Endothelial cell of umbilical vein (primary cell): ENCODE measurements around the gene PGAM4. TPM values are rescaled to one million over a fixed set of nuclear protein-coding genes. Genes with fewer than 3 reads are reported as not detected.

Source experiments
- BruUV-seq: library from RNA; stranded (reverse); fragments of 400-500 nt; replicated peaks from 2 replicates; lab custom pipeline; 2021; lab: Mats Ljungman, UMichigan
- CTCF ChIA-PET: fragments of 300-600, 350-600 bp; sonication (Branson Sonifier 250); formaldehyde crosslinking; loops from one replicate; lab custom pipeline; 2021; ENCODE audit warnings: antibody characterized with exemption, inconsistent platforms; lab: Charles Lee
- POLR2A ChIA-PET: fragments of 300-600, 350-600 bp; sonication (Branson Sonifier 250); formaldehyde crosslinking; loops from one replicate; lab custom pipeline; 2021; ENCODE audit warnings: antibody characterized with exemption, inconsistent platforms; lab: Charles Lee
- DNase-seq: peaks from one replicate; pipeline ENCODE4 v3.0.0-alpha.2; 2011; ENCODE audit warnings: low read depth, low spot score
- FAIRE-seq: peaks from 2 replicates; lab custom pipeline; 2011; peaks lifted over from hg19 to GRCh38; lab: Jason Lieb, UNC
- H2AFZ ChIP-seq: 2 replicates; pipeline ENCODE4 v1.6.0; 2012; ENCODE audit warnings: low read depth, low read length, control low read depth, inconsistent platforms
- H3K27ac ChIP-seq: 2 replicates; pipeline ENCODE4 v1.5.1; 2011; ENCODE audit warnings: low read depth, mild to moderate bottlenecking, control low read depth, low read length, moderate library complexity; ENCODE audit not compliant: insufficient read depth
- H3K27me3 ChIP-seq, 2 experiments: 2 replicates each; pipeline versions ENCODE4 v1.6.0 to v1.6.1; 2011; ENCODE audit warnings: low read length in 2 of 2, mixed read lengths in 1 of 2; ENCODE audit not compliant: control insufficient read depth in 2 of 2, insufficient read depth in 2 of 2
- H3K36me3 ChIP-seq, 2 experiments: 2 replicates in 1 of 2; 3 replicates in 1 of 2; pipeline ENCODE4 v1.5.1; 2011; ENCODE audit warnings: low read length in 2 of 2, mild to moderate bottlenecking in 1 of 2, moderate library complexity in 1 of 2; ENCODE audit not compliant: control insufficient read depth in 2 of 2, insufficient read depth in 2 of 2; ENCODE audit errors: extremely low read depth in 1 of 2
- H3K4me1 ChIP-seq: 3 replicates; pipeline ENCODE4 v1.5.1; 2011; ENCODE audit warnings: mild to moderate bottlenecking, low read length; ENCODE audit not compliant: control insufficient read depth, insufficient read depth; ENCODE audit errors: extremely low read depth
- H3K4me2 ChIP-seq: 2 replicates; pipeline ENCODE4 v1.6.1; 2011; ENCODE audit warnings: low read length, control low read depth, mixed read lengths; ENCODE audit not compliant: insufficient read depth
- H3K4me3 ChIP-seq, 3 experiments: fragments of 200-600 bp in 1 of 3; sonication (generic), shearing (Covaris generic) in 1 of 3; replicated peaks in 1 of 3; 2 replicates each; pipeline ENCODE4 v1.5.1; 2011 to 2016; ENCODE audit warnings: control low read depth in 3 of 3, low read length in 3 of 3, mild to moderate bottlenecking in 2 of 3, inconsistent platforms in 1 of 3, low read depth in 1 of 3, moderate library complexity in 1 of 3; ENCODE audit not compliant: insufficient read depth in 1 of 3
- H3K79me2 ChIP-seq: 2 replicates; pipeline ENCODE4 v1.6.0; 2012; ENCODE audit warnings: low read length, inconsistent platforms; ENCODE audit not compliant: control insufficient read depth, insufficient read depth
- H3K9ac ChIP-seq: replicated peaks from 2 replicates; pipeline ENCODE3; 2011; ENCODE audit warnings: low read length, control low read depth; ENCODE audit not compliant: insufficient read depth; ENCODE audit errors: extremely low read depth
- H3K9me1 ChIP-seq: replicated peaks from 3 replicates; pipeline ENCODE4 v1.6.0; 2011; ENCODE audit warnings: mild to moderate bottlenecking, low read length; ENCODE audit not compliant: control insufficient read depth, insufficient read depth; ENCODE audit errors: extremely low read depth
- H3K9me3 ChIP-seq: replicated peaks from 2 replicates; pipeline ENCODE4 v1.5.1; 2012; ENCODE audit warnings: low read length, inconsistent platforms; ENCODE audit not compliant: control insufficient read depth, insufficient read depth
- H4K20me1 ChIP-seq: replicated peaks from 2 replicates; pipeline ENCODE3; 2011; ENCODE audit warnings: mild to moderate bottlenecking, low read length; ENCODE audit not compliant: control insufficient read depth, insufficient read depth; ENCODE audit errors: extremely low read depth
- EZH2 ChIP-seq: IDR thresholded peaks from 2 replicates; pipeline ENCODE4 v1.6.1; 2012; ENCODE audit warnings: borderline replicate concordance, low read depth, mild to moderate bottlenecking, moderate library complexity, low read length, inconsistent platforms; ENCODE audit not compliant: severe bottlenecking
- FOS ChIP-seq: IDR thresholded peaks from 2 replicates; pipeline ENCODE4 v1.6.1; 2011; ENCODE audit warnings: mild to moderate bottlenecking, low read length, moderate library complexity, borderline replicate concordance; ENCODE audit not compliant: insufficient read depth
- GATA2 ChIP-seq: IDR thresholded peaks from 2 replicates; pipeline ENCODE4 v1.7.0; 2011; ENCODE audit warnings: low read depth, mild to moderate bottlenecking, moderate library complexity, mixed read lengths, low read length; ENCODE audit not compliant: insufficient read length, insufficient read depth
- JUN ChIP-seq: IDR thresholded peaks from 2 replicates; pipeline ENCODE4 v1.6.1; 2011; ENCODE audit warnings: borderline replicate concordance, low read depth; ENCODE audit not compliant: insufficient read length, insufficient read depth
- MYC ChIP-seq: IDR thresholded peaks from one replicate; pipeline ENCODE4 v1.6.1; 2011; ENCODE audit warnings: mild to moderate bottlenecking, low read depth, low read length
- POLR2A ChIP-seq: IDR thresholded peaks from 2 replicates; pipeline ENCODE4 v1.6.1; 2012; ENCODE audit warnings: low read depth, mild to moderate bottlenecking, control low read depth, low read length
- POLR2AphosphoS5 ChIP-seq: IDR thresholded peaks from 2 replicates; pipeline ENCODE4 v1.6.1; 2012; ENCODE audit warnings: low read depth, mild to moderate bottlenecking, control low read depth, low read length, moderate library complexity; ENCODE audit not compliant: insufficient read depth
- dilution Hi-C: fragments of 300-500 bp; cut with MboI; formaldehyde crosslinking; loops from one replicate; pipeline ENCODE4 v1.15.0; 2019; ENCODE audit warnings: low sequenced_read_pairs; ENCODE audit not compliant: extremely low pct_ligation_motif_present
- intact Hi-C: fragments of 100-400 bp; cut with micrococcal nuclease; formaldehyde crosslinking; loops from one replicate; pipeline ENCODE4 v1.10.0; 2022
- polyA plus RNA-seq, 4 experiments: library from polyadenylated mRNA; depleted of rRNA in 3 of 4; stranded (reverse) in 3 of 4; unstranded in 1 of 4; fragments of >200 nt; gene quantifications; 2 replicates each; pipeline versions ENCODE4 v1.2.1 to v1.2.3, GENCODE V29; 2011 to 2012; ENCODE audit warnings: missing spikeins in 1 of 4
- total RNA-seq: library from RNA; stranded (reverse); gene quantifications from 2 replicates; pipeline ENCODE4 v1.2.3, GENCODE V29; 2021
- TF ChIP-seq, protein P1 (sequence below): IDR thresholded peaks from 2 replicates; pipeline ENCODE4 v1.6.1; 2011; ENCODE audit not compliant: insufficient read depth, insufficient read length
- TF ChIP-seq, protein P2 (sequence below), 2 donors: IDR thresholded peaks; 1 replicate in 1 of 2; 2 replicates in 1 of 2; pipeline ENCODE4 v1.5.1; 2011; ENCODE audit warnings: low read length in 2 of 2, mild to moderate bottlenecking in 2 of 2, moderate library complexity in 2 of 2, control low read depth in 1 of 2, inconsistent platforms in 1 of 2, low read depth in 1 of 2; ENCODE audit not compliant: insufficient read depth in 1 of 2; ENCODE audit errors: extremely low read depth in 1 of 2

The PGAM4 gene
- total and polyA plus RNA-seq, 2 donors (not counting 3 experiments of a cell fraction or from before 2014, with no cell fraction given), result 0.12 TPM; not detected in 1

DNA sequence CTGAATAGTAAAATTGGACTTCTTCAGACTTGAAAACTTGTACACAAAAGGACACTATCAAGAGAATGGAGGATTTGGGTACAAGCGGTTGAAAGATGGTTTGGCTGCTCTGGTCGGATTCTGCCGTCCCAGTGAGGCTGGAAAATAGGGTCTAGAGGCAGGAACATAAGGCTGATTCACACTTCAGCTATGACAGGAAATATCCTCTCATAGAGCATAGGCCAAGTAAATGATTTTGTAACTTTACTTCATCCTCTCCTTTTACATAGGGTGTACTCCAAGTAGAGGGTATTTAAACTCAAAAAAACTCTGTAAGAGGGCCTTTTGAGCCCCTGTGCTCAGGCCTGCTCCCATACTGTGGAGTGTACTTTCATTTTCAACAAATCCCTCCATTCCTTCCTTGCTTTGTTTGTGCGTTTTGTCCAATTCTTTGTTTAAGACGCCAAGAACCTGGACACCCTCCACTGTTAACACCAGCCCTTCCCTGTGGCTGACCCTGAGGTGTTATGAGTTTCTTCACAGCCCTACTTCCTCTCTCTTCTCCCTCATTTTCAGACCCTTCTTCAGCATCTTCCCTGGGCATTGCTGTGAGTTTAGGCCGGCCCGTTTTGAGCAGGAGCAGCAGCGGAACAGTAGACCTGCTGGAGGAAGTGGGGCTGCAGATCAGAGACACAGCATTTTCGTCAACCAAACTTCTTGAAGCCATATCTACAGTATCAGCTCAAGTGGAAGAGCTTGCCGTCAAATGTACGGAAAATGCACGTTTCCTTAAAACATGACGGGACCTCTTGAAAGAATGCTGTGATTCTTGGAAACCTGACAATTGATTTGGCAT is 7.2 kb downstream of the PGAM4 start:
- TSS peak; percentile 76 for BruUV-seq
- Histone ChIP-seq H3K4me1 (peaks cover 19% of the 10 kb centered on the region), H3K9me1 (no peaks in the 10 kb centered on the region), H2AFZ (peak overlapping the region; percentile 62), H3K4me3 (peak overlapping the region in 1 of 3 experiments; percentile 11), H3K36me3 (no peaks in the 10 kb centered on the region), H3K27me3 (no peaks in the 10 kb centered on the region), H4K20me1 (no peaks in the 10 kb centered on the region), H3K4me2 (peak overlapping the region; percentile 76), H3K9me3 (no peaks in the 10 kb centered on the region), H3K27ac (peak overlapping the region; percentile 78), H3K79me2 (no peaks in the 10 kb centered on the region), H3K9ac (peak overlapping the region; percentile 65)
- FAIRE-seq (peak; percentile 80), DNase-seq (peak; percentile 52)
- ChIA-PET POLR2A (interaction anchor here (0.6 kb wide), 1 partner anchor 63 kb away, joined by 3 read pairs; the partner anchor contains the start of gene COX7B), CTCF (interaction anchor here (2.2 kb wide), 1 partner anchor 9 kb away, joined by 6 read pairs; no protein-coding TSS in a partner anchor)
- intact Hi-C loops, result loop anchor here (5.0 kb wide), 1 partner anchor 520 kb away; no protein-coding TSS in a partner anchor
- TF ChIP-seq JUN, result no peak
- TF ChIP-seq FOS, result peak; percentile 13
- dilution Hi-C loops, result no loop called here

DNA sequence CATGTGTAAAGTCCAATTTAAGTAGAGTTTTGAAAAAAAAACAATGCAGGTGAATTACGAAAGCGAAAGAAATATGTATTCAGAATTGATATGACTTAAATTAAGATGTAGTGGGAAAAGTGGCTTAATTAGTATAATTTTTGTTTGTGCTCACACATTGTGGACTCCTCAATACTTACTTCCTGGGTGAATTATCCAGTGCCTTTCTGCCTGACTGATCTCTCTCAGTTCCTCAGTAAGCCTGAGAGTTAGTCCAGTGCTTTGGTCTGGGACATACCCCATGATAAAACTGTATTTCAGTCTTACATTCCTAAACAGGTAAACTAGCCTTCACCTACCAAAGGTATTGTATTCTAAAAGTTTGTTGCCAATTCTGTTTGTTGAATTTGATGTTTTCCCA is 8.4 kb downstream of the PGAM4 start:
- POLR2A ChIA-PET, result no interaction called here
- H3K27ac ChIP-seq, result no peak overlapping the region
- dilution Hi-C loops (no loop called here), intact Hi-C loops (loop anchor here (5.0 kb wide), 1 partner anchor 519 kb away; no protein-coding TSS in a partner anchor)
- no peaks in the 10 kb centered on the region for H3K27me3 ChIP-seq
- H3K79me2 ChIP-seq, result no peaks in the 10 kb centered on the region
- H4K20me1 ChIP-seq, result no peaks in the 10 kb centered on the region
- no peak for TF ChIP-seq JUN
- no peak for TF ChIP-seq FOS
- no peak for TF ChIP-seq EZH2
- no peak for TF ChIP-seq POLR2AphosphoS5
- no peak for TF ChIP-seq GATA2
- TF ChIP-seq MYC, result no peak
- TF ChIP-seq POLR2A, result no peak
- TF ChIP-seq, protein P1, sequence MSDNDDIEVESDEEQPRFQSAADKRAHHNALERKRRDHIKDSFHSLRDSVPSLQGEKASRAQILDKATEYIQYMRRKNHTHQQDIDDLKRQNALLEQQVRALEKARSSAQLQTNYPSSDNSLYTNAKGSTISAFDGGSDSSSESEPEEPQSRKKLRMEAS, result no peak
- TF ChIP-seq, protein P2, sequence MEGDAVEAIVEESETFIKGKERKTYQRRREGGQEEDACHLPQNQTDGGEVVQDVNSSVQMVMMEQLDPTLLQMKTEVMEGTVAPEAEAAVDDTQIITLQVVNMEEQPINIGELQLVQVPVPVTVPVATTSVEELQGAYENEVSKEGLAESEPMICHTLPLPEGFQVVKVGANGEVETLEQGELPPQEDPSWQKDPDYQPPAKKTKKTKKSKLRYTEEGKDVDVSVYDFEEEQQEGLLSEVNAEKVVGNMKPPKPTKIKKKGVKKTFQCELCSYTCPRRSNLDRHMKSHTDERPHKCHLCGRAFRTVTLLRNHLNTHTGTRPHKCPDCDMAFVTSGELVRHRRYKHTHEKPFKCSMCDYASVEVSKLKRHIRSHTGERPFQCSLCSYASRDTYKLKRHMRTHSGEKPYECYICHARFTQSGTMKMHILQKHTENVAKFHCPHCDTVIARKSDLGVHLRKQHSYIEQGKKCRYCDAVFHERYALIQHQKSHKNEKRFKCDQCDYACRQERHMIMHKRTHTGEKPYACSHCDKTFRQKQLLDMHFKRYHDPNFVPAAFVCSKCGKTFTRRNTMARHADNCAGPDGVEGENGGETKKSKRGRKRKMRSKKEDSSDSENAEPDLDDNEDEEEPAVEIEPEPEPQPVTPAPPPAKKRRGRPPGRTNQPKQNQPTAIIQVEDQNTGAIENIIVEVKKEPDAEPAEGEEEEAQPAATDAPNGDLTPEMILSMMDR (IDR thresholded peaks at IDR 0.05; ENCODE audit: extremely low read depth in 1 of 2, insufficient read depth in 1 of 2, low read depth in 1 of 2, low read length in 2 of 2), result no peak
- no peak overlapping the region for H3K4me3 ChIP-seq
- H3K4me2 ChIP-seq, result no peak overlapping the region
- no peaks in the 10 kb centered on the region for H3K36me3 ChIP-seq
- H3K9me3 ChIP-seq, result no peaks in the 10 kb centered on the region
- H3K9ac ChIP-seq, result no peak overlapping the region
- no TSS peak for BruUV-seq
- no peak overlapping the region for H2AFZ ChIP-seq
- H3K9me1 ChIP-seq, result no peaks in the 10 kb centered on the region
- peaks cover 19% of the 10 kb centered on the region for H3K4me1 ChIP-seq
- no peak for FAIRE-seq
- no peak for DNase-seq
- CTCF ChIA-PET, result interaction anchor here (2.2 kb wide), 1 partner anchor 8 kb away, joined by 6 read pairs; no protein-coding TSS in a partner anchor
